Measurements from ENCODE around the gene SLC7A7. TPM values are rescaled to one million over a fixed set of nuclear protein-coding genes. Genes with fewer than 3 reads are reported as not detected.
A peak's percentile ranks its signal among the peaks of the same experiment; 100 is the strongest.

The SLC7A7 gene
- total and polyA plus RNA-seq, 2 donors: 10.7 to 16.7 TPM

DNA sequence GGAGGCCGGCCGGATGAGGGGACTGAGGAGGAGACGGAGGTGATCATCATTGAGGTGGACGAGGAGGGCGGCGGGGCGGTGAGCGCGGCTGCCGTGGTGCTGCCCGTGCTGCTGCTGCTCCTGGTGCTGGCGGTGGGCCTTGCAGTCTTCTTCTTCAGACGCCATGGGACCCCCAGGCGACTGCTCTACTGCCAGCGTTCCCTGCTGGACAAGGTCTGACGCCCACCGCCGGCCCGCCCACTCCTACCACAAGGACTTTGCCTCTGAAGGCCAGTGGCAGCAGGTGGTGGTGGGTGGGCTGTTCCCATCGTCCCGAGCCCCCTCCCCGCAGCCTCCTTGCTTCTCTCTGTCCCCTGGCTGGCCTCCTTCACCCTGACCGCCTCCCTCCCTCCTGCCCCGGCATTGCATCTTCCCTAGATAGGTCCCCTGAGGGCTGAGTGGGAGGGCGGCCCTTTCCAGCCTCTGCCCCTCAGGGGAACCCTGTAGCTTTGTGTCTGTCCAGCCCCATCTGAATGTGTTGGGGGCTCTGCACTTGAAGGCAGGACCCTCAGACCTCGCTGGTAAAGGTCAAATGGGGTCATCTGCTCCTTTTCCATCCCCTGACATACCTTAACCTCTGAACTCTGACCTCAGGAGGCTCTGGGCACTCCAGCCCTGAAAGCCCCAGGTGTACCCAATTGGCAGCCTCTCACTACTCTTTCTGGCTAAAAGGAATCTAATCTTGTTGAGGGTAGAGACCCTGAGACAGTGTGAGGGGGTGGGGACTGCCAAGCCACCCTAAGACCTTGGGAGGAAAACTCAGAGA lies 30.8 kb upstream of the SLC7A7 start:
- Histone ChIP-seq H3K4me3 (ENCODE audit: low read length in 2 of 2) (no peak overlapping the region), H3K36me3 (ENCODE audit: control insufficient read depth in 2 of 2, insufficient read depth in 2 of 2, low read length in 1 of 2) (no peaks in the 10 kb centered on the region), H3K9me3 (ENCODE audit: control insufficient read depth in 2 of 2, insufficient read depth in 1 of 2, low read length in 1 of 2) (peaks cover 1 to 4% of the 10 kb centered on the region in 2 donors), H3K27me3 (ENCODE audit: control insufficient read depth in 2 of 2, insufficient read depth in 1 of 2, low read length in 1 of 2) (peaks cover 5 to 48% of the 10 kb centered on the region in 2 donors), H3K27ac (ENCODE audit: low read depth in 1 of 2, low read length in 1 of 2) (no peak overlapping the region), H3K4me1 (ENCODE audit: control insufficient read depth in 2 of 2, insufficient read depth in 2 of 2, low read length in 2 of 2) (peaks cover 4 to 21% of the 10 kb centered on the region in 2 donors)
- no peak for DNase-seq (ENCODE audit: low read depth in 6 of 9, low spot score in 9 of 9)
- 97% methylated on average over 26 of the region's 26 CpGs for WGBS

DNA sequence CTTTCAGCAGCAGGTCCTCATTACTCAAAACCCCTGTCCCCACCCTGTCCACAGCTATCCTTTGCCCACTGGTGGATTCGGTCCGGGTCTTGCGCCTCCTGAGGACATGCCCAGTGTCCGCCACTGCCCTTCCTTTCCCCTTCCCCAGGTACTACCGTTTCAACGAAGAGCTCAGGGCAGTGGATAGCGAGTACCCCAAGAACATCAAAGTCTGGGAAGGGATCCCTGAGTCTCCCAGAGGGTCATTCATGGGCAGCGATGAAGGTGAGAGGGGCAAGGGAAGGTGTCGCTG lies 29.8 kb upstream of the SLC7A7 start:
- Histone ChIP-seq H3K27ac (ENCODE audit: low read depth in 1 of 2, low read length in 1 of 2) (no peak overlapping the region), H3K27me3 (ENCODE audit: control insufficient read depth in 2 of 2, insufficient read depth in 1 of 2, low read length in 1 of 2) (peaks cover 5 to 49% of the 10 kb centered on the region in 2 donors), H3K4me3 (ENCODE audit: low read length in 2 of 2) (no peak overlapping the region), H3K36me3 (ENCODE audit: control insufficient read depth in 2 of 2, insufficient read depth in 2 of 2, low read length in 1 of 2) (no peaks in the 10 kb centered on the region), H3K4me1 (ENCODE audit: control insufficient read depth in 2 of 2, insufficient read depth in 2 of 2, low read length in 2 of 2) (peaks cover 4 to 20% of the 10 kb centered on the region in 2 donors), H3K9me3 (ENCODE audit: control insufficient read depth in 2 of 2, insufficient read depth in 1 of 2, low read length in 1 of 2) (peaks cover 1 to 4% of the 10 kb centered on the region in 2 donors)
- no peak for DNase-seq (ENCODE audit: low read depth in 6 of 9, low spot score in 9 of 9)
- WGBS: 97% methylated on average over 9 of the region's 9 CpGs

DNA sequence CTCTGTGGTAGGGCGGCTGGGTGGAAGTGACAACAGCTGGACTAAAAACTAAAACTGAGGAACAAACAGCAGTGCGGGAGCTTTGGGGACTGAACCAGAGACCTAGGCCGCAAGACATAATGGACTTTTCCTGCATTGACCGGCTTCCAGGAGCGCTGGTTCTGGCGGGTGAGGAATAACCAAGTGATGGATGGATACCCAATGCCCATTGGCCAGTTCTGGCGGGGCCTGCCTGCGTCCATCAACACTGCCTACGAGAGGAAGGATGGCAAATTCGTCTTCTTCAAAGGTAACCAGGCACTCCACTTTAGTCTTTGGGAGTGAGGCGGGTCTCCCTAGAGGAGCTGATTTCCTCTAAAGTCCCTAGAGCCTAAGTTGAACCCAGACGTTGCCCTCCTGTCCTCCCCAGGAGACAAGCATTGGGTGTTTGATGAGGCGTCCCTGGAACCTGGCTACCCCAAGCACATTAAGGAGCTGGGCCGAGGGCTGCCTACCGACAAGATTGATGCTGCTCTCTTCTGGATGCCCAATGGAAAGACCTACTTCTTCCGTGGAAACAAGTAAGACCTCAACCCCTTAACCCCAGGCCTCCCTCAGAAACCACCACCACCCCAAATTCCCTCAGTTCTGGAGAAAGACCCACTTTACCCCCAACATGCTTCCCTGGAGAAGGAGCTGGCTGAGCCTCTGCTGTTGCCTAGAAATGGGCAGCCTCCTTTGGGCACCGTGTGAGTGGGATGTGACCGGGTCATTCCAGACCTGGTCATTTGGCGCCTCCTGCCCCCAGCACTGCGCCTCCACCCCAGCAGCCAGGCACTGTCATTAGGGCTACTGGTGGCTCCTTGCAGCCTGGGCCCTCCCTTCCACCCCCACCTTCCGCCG lies 29.2 kb upstream of the SLC7A7 start:
- no peak overlapping the region for H3K4me3 ChIP-seq (ENCODE audit: low read length in 2 of 2)
- no peak overlapping the region for H3K27ac ChIP-seq (ENCODE audit: low read depth in 1 of 2, low read length in 1 of 2)
- no peaks in the 10 kb centered on the region for H3K36me3 ChIP-seq (ENCODE audit: control insufficient read depth in 2 of 2, insufficient read depth in 2 of 2, low read length in 1 of 2)
- no peak for DNase-seq (ENCODE audit: low read depth in 6 of 9, low spot score in 9 of 9)
- 97% methylated on average over 22 of the region's 22 CpGs for WGBS
- H3K4me1 ChIP-seq (ENCODE audit: control insufficient read depth in 2 of 2, insufficient read depth in 2 of 2, low read length in 2 of 2): peaks cover 4 to 20% of the 10 kb centered on the region in 2 donors
- peaks cover 1 to 4% of the 10 kb centered on the region in 2 donors for H3K9me3 ChIP-seq (ENCODE audit: control insufficient read depth in 2 of 2, insufficient read depth in 1 of 2, low read length in 1 of 2)
- peaks cover 5 to 50% of the 10 kb centered on the region in 2 donors for H3K27me3 ChIP-seq (ENCODE audit: control insufficient read depth in 2 of 2, insufficient read depth in 1 of 2, low read length in 1 of 2)

DNA sequence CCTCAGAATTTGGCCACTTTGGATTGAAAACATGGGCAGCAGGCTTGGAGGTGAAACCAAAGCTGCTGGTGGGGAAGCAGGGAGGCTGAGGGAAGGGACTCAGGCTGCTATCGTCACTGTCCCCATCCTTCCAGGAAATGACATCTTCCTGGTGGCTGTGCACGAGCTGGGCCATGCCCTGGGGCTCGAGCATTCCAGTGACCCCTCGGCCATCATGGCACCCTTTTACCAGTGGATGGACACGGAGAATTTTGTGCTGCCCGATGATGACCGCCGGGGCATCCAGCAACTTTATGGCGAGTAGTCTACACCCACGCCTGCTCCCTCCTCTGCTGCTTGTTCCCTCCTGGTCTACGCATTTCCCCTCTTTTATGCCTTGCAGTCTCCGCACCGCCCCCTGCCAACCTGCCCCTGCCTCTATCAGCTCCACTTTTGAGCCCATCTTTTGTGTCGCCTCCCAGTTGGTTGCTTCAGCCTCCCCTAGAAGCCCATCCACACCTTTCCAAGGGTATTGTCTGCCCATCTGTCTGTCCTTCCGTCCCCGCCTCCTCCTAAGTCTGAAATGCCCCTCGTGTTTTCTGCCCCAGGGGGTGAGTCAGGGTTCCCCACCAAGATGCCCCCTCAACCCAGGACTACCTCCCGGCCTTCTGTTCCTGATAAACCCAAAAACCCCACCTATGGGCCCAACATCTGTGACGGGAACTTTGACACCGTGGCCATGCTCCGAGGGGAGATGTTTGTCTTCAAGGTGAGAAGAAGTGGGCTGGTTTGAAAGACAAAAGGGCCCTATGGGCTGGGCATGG lies 28.1 kb upstream of the SLC7A7 start:
- Histone ChIP-seq H3K27me3 (ENCODE audit: control insufficient read depth in 2 of 2, insufficient read depth in 1 of 2, low read length in 1 of 2) (peaks cover 9 to 50% of the 10 kb centered on the region in 2 donors), H3K4me3 (ENCODE audit: low read length in 2 of 2) (no peak overlapping the region), H3K4me1 (ENCODE audit: control insufficient read depth in 2 of 2, insufficient read depth in 2 of 2, low read length in 2 of 2) (peaks cover 6 to 13% of the 10 kb centered on the region in 2 donors), H3K9me3 (ENCODE audit: control insufficient read depth in 2 of 2, insufficient read depth in 1 of 2, low read length in 1 of 2) (peaks cover 1 to 4% of the 10 kb centered on the region in 2 donors), H3K36me3 (ENCODE audit: control insufficient read depth in 2 of 2, insufficient read depth in 2 of 2, low read length in 1 of 2) (no peaks in the 10 kb centered on the region), H3K27ac (ENCODE audit: low read depth in 1 of 2, low read length in 1 of 2) (no peak overlapping the region)
- WGBS: 95% methylated on average over 21 of the region's 21 CpGs
- no peak for DNase-seq (ENCODE audit: low read depth in 6 of 9, low spot score in 9 of 9)

DNA sequence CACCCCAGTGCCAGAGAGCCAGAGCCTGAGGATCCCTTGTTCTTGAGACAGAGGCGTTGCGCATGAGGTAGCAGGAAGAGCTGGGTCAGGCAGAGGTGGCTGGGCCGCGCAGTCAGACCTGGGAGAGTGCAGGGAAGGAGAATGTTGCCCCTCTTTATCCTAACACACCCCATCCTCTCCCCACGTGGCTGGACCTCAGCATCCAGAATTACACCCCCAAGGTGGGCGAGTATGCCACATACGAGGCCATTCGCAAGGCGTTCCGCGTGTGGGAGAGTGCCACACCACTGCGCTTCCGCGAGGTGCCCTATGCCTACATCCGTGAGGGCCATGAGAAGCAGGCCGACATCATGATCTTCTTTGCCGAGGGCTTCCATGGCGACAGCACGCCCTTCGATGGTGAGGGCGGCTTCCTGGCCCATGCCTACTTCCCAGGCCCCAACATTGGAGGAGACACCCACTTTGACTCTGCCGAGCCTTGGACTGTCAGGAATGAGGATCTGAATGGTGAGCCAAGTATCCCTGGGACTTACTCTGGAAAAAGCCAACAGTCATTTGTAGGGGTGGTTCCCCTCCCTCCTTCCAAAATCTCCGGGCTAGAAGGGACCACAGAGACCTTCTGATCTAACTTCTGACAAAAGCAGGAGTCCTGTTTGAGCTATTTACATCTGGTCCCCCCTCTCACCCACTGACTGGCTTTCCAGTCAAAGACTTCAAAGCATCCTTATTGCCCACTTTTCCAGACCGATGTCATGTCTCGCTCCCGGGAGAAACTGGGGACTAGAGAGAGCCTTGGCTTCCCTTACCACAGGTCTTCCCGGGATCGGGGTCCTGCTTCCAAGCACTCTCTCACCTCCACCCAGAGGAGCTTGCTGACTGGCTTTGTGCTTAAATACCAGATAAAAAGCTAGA lies 27.2 kb upstream of the SLC7A7 start:
- peaks cover 2 to 12% of the 10 kb centered on the region in 2 donors for H3K4me1 ChIP-seq (ENCODE audit: control insufficient read depth in 2 of 2, insufficient read depth in 2 of 2, low read length in 2 of 2)
- peaks cover 17 to 51% of the 10 kb centered on the region in 2 donors for H3K27me3 ChIP-seq (ENCODE audit: control insufficient read depth in 2 of 2, insufficient read depth in 1 of 2, low read length in 1 of 2)
- H3K4me3 ChIP-seq (ENCODE audit: low read length in 2 of 2): no peak overlapping the region
- 98% methylated on average over 28 of the region's 28 CpGs for WGBS
- no peak overlapping the region for H3K27ac ChIP-seq (ENCODE audit: low read depth in 1 of 2, low read length in 1 of 2)
- no peak for DNase-seq (ENCODE audit: low read depth in 6 of 9, low spot score in 9 of 9)
- peaks cover 0 to 1% of the 10 kb centered on the region in 2 donors for H3K9me3 ChIP-seq (ENCODE audit: control insufficient read depth in 2 of 2, insufficient read depth in 1 of 2, low read length in 1 of 2)
- H3K36me3 ChIP-seq (ENCODE audit: control insufficient read depth in 2 of 2, insufficient read depth in 2 of 2, low read length in 1 of 2): no peaks in the 10 kb centered on the region

DNA sequence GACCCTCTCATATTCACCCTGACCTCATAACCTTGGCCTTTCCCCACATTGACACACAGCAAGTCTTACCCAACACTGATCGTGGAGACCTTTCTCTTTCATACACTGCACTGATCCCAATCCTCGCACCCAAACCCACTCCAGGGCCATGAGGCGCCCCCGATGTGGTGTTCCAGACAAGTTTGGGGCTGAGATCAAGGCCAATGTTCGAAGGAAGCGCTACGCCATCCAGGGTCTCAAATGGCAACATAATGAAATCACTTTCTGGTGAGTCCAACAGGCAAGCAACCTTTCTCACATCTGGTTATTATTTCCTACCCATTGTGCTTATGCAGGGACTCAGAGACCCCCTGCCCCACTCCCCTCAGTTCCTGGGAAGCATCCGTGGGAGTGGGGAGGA lies 26.5 kb upstream of the SLC7A7 start:
- H3K9me3 ChIP-seq (ENCODE audit: control insufficient read depth in 2 of 2, insufficient read depth in 1 of 2, low read length in 1 of 2): peaks cover 0 to 1% of the 10 kb centered on the region in 2 donors
- H3K27me3 ChIP-seq (ENCODE audit: control insufficient read depth in 2 of 2, insufficient read depth in 1 of 2, low read length in 1 of 2): peaks cover 20 to 54% of the 10 kb centered on the region in 2 donors
- no peak overlapping the region for H3K4me3 ChIP-seq (ENCODE audit: low read length in 2 of 2)
- H3K4me1 ChIP-seq (ENCODE audit: control insufficient read depth in 2 of 2, insufficient read depth in 2 of 2, low read length in 2 of 2): peaks cover 4 to 19% of the 10 kb centered on the region in 2 donors
- DNase-seq (ENCODE audit: low read depth in 6 of 9, low spot score in 9 of 9): no peak
- no peak overlapping the region for H3K27ac ChIP-seq (ENCODE audit: low read depth in 1 of 2, low read length in 1 of 2)
- H3K36me3 ChIP-seq (ENCODE audit: control insufficient read depth in 2 of 2, insufficient read depth in 2 of 2, low read length in 1 of 2): no peaks in the 10 kb centered on the region
- WGBS: 98% methylated on average over 8 of the region's 8 CpGs

DNA sequence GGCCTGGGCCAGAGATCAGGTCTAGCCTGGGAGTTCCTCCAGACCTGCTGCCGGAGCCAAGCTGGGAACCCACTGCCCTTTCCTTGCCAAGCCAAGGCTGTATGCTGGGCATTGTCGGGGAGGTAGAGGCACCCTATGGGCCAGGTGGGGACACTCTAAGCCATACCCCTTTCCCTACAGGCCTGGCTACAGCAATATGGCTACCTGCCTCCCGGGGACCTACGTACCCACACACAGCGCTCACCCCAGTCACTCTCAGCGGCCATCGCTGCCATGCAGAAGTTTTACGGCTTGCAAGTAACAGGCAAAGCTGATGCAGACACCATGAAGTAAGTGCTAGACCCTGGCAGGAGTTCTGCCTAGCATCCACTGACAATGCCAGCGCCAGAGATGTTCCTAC lies 26.1 kb upstream of the SLC7A7 start:
- Histone ChIP-seq H3K9me3 (ENCODE audit: control insufficient read depth in 2 of 2, insufficient read depth in 1 of 2, low read length in 1 of 2) (peaks cover 0 to 1% of the 10 kb centered on the region in 2 donors), H3K4me1 (ENCODE audit: control insufficient read depth in 2 of 2, insufficient read depth in 2 of 2, low read length in 2 of 2) (peaks cover 4 to 23% of the 10 kb centered on the region in 2 donors), H3K36me3 (ENCODE audit: control insufficient read depth in 2 of 2, insufficient read depth in 2 of 2, low read length in 1 of 2) (no peaks in the 10 kb centered on the region), H3K27me3 (ENCODE audit: control insufficient read depth in 2 of 2, insufficient read depth in 1 of 2, low read length in 1 of 2) (peaks cover 25 to 57% of the 10 kb centered on the region in 2 donors), H3K4me3 (ENCODE audit: low read length in 2 of 2) (no peak overlapping the region), H3K27ac (ENCODE audit: low read depth in 1 of 2, low read length in 1 of 2) (no peak overlapping the region)
- DNase-seq (ENCODE audit: low read depth in 6 of 9, low spot score in 9 of 9): no peak
- WGBS: over 99% methylated on average over 9 of the region's 9 CpGs

DNA sequence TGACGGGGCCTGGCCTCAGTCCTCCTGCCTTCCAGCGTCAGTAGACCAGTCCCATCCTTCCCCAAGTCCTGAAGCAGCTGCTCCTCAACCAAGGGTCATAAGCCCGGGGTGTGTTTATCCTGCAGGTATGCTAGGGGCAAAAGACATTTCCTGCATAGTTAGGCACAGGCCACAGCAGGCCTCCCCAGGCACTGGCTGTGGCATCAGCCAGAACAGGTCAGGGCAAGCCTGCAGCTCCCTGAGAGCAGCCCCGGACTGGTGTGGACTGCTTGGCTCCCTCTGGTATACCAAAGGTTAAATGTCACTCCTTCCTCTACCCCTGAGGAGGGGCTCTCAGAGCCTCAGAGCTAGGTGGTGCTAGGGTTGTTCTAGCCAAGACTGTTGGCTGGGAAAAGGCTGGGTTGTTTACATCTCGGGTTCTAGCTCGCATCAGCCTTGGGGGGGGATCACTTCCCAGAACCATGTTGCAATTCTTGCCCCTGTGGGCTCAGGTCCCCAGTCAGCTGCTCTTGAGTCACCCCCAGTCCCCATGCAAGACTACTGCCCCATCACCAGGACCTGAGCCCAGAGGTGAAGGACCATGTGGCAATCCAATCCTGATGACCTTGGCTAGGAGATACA lies 24.0 kb upstream of the SLC7A7 start:
- Histone ChIP-seq H3K36me3 (ENCODE audit: control insufficient read depth in 2 of 2, insufficient read depth in 2 of 2, low read length in 1 of 2) (peaks cover 12 to 14% of the 10 kb centered on the region in 2 donors), H3K27me3 (ENCODE audit: control insufficient read depth in 2 of 2, insufficient read depth in 1 of 2, low read length in 1 of 2) (peaks cover 31 to 59% of the 10 kb centered on the region in 2 donors), H3K4me1 (ENCODE audit: control insufficient read depth in 2 of 2, insufficient read depth in 2 of 2, low read length in 2 of 2) (peaks cover 4 to 27% of the 10 kb centered on the region in 2 donors), H3K9me3 (ENCODE audit: control insufficient read depth in 2 of 2, insufficient read depth in 1 of 2, low read length in 1 of 2) (peaks cover 0 to 1% of the 10 kb centered on the region in 2 donors), H3K27ac (ENCODE audit: low read depth in 1 of 2, low read length in 1 of 2) (peak overlapping the region in 1 of 2 donors; percentile 75), H3K4me3 (ENCODE audit: low read length in 2 of 2) (no peak overlapping the region)
- no peak for DNase-seq (ENCODE audit: low read depth in 6 of 9, low spot score in 9 of 9)
- 91% methylated on average over 6 of the region's 6 CpGs for WGBS
